HEK293T (cell line): ENCODE results near the gene LCT.

Experiments
- BHLHE40 ChIP-seq: fragments of 450-650 bp; IDR thresholded peaks from 2 replicates; pipeline ENCODE4 v1.6.1; 2016; ENCODE audit warnings: mild to moderate bottlenecking, moderate library complexity, borderline replicate concordance
- CTBP1 ChIP-seq: fragments of 450-650 bp; IDR thresholded peaks from 2 replicates; pipeline ENCODE4 v1.6.1; 2016; ENCODE audit warnings: borderline replicate concordance
- ELF4 ChIP-seq: fragments of 450-650 bp; IDR thresholded peaks from 2 replicates; pipeline ENCODE4 v1.6.1; 2017; ENCODE audit warnings: antibody characterized with exemption
- FOXA1 ChIP-seq: fragments of 450-650 bp; IDR thresholded peaks from 2 replicates; pipeline ENCODE4 v1.6.1; 2016; ENCODE audit warnings: mild to moderate bottlenecking
- FOXK2 ChIP-seq: fragments of 450-650 bp; IDR thresholded peaks from 2 replicates; pipeline ENCODE4 v1.6.1; 2016; ENCODE audit warnings: mild to moderate bottlenecking
- FOXM1 ChIP-seq: fragments of 450-650 bp; IDR thresholded peaks from 2 replicates; pipeline ENCODE4 v1.6.1; 2017; ENCODE audit warnings: mild to moderate bottlenecking, borderline replicate concordance
- ZNF384 ChIP-seq: fragments of 450-650 bp; IDR thresholded peaks from 2 replicates; pipeline ENCODE4 v1.6.1; 2016

DNA sequence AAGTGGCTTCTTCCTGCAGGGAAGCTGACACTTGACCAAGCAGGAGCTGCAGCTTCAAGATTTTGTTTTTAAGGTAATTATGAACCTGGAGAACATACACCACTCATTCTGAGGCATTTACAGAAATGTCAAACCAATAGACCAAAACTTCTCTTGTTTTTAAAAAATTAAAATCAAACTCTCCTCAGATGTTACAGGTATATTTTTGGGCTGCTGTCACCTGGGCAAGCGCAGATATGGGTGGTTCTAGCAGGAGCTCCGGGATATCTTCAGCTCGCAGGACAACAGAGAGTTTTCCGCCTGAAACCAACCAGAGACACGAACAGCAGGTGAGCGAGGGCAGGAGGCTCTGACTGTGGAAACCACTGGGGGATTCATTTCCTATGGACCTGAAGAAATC lies 4.1 kb downstream of the LCT start:
- no peak for TF ChIP-seq FOXM1
- TF ChIP-seq CTBP1 = no peak
- TF ChIP-seq FOXK2 = no peak
- TF ChIP-seq ELF4 = no peak
- no peak for TF ChIP-seq ZNF384
- no peak for TF ChIP-seq FOXA1
- TF ChIP-seq BHLHE40 = no peak
